GM06990 (cell line): Measurements from ENCODE around the gene PLXND1.

ENCODE experiments used
- DNase-seq: peaks from one replicate; pipeline ENCODE4 v3.0.0-alpha.2; 2011; ENCODE audit not compliant: insufficient read length; ENCODE audit errors: extremely low read depth
- H3K27me3 ChIP-seq: replicated peaks from 2 replicates; pipeline ENCODE4 v1.6.0; 2011; ENCODE audit warnings: low read length; ENCODE audit not compliant: control insufficient read depth, insufficient read depth
- H3K36me3 ChIP-seq: 2 replicates; pipeline ENCODE4 v1.5.1; 2011; ENCODE audit warnings: low read length; ENCODE audit not compliant: control insufficient read depth, insufficient read depth
- H3K4me3 ChIP-seq: replicated peaks from 2 replicates; pipeline ENCODE4 v1.5.1; 2011; ENCODE audit warnings: low read depth, mild to moderate bottlenecking, control low read depth, low read length
- CTCF ChIP-seq: IDR thresholded peaks from 2 replicates; pipeline ENCODE4 v1.5.1; 2011; ENCODE audit warnings: low read length, control low read depth, mild to moderate bottlenecking, inconsistent platforms; ENCODE audit not compliant: insufficient read depth, poor library complexity, severe bottlenecking

PLXND1 gene

DNA sequence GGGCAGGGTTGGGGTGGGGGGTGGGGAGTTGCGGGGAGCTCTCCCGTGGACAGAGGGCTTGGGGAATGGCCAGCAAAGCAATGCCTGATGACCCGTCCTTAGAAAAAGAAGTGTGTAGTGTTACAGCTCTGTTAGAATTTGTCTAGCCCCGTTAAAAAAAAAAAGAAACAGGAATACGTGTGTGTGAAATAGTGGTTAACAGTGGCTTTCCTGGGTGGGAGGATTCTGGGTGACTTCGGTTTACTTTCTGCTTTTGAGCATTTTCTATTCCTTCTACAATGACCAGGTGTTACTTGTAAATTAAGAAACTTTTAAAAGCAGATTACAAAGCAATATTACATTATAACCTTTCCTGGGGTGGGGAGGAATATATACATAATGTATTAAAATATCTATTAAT is 38.5 kb downstream of the PLXND1 start:
- H3K36me3 ChIP-seq, result no peaks in the 10 kb centered on the region
- no peak for TF ChIP-seq CTCF

DNA sequence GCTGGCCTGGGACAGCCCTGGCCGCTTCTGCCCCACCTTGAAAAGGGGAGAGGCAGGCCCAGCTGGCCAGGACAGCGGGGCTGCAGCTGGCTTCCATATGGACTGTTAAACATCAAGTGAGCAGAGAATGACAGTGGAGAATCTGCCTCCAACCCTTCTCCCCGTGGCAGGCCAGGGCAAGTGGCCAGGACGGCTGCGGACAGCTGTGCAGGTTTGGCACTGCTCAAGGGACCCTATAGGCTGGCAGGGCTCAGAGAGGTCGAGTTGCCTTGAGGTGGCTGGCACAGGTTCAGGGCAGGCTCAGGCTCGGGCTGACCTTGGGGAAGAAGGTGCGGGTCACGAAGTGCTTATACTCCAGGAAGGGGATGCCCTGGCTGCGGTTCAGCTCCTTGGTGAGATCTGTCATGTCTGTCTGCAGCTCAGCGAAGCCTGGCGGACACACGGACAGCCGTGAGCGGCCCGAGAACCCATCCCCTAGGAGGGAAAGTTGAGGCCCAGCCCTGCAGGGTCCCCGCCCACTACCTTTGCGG is 39.2 kb downstream of the PLXND1 start:
- Histone ChIP-seq H3K36me3 (no peaks in the 10 kb centered on the region), H3K4me3 (no peak overlapping the region), H3K27me3 (no peaks in the 10 kb centered on the region)
- TF ChIP-seq CTCF, result no peak
- no peak for DNase-seq

More for the DNA sequence above, 38.5 kb downstream of the PLXND1 start:
- Histone ChIP-seq H3K27me3 (no peaks in the 10 kb centered on the region), H3K4me3 (no peak overlapping the region)
- DNase-seq, result no peak

DNA sequence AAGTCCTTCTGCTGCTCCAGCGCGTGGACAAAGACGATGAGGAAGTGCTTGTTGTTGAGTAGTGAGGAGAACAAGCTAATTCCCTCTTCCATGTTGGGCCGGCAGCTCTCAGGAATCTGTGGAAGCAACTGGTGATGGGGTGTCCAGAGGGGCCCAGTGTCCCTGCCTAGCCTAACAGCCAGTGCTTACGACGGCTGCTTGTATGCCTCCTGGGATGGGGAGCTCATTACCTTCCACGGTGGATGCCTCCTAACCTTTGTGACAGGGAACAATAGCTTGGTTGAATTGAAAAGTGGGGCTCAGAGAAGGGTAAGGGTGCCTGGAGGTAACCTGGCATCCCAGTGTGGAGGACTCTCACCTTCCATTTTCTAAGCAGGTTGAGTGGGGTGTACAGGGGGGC is 40.6 kb downstream of the PLXND1 start:
- no peak for DNase-seq
- no peaks in the 10 kb centered on the region for H3K36me3 ChIP-seq
- H3K4me3 ChIP-seq, result no peak overlapping the region
- no peaks in the 10 kb centered on the region for H3K27me3 ChIP-seq
- no peak for TF ChIP-seq CTCF

GRCh38 chr3:129564981-129565644 is 41.4 kb downstream of the PLXND1 start:
- Histone ChIP-seq H3K27me3 (no peaks in the 10 kb centered on the region), H3K4me3 (no peak overlapping the region), H3K36me3 (no peaks in the 10 kb centered on the region)
- no peak for TF ChIP-seq CTCF
- no peak for DNase-seq

DNA sequence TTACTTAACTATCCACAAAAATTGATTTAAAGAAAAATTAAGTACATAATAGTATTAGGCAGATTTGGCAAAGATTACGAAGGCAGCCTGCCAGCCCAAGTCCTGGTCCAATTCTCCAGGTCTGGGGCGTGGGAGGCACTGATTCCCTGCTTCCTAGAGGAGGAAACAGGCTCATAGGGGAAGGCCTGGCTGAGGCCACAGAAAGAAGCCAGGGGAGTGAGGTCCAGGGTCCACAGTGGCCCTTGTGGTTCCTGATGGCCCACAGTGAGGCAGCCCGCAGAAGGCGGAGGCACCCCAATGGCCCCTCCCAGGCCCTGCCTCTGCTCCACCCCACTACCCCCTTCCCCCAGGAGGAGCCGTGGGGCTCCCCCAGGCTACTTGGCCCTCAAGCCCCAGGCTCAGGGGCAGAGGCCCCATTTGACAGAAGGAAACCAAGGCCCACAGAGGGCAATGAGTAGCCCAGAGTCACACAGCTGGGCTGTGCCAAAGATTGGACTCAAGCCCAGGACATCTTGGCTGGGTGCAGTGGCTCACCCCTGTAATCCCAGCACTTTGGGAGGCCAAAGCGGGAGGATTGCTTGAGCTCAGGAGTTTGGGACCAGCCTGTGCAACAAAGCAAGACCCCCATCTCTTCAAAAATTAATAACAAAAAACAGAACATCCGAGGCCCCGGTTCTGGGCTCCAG is 42.5 kb downstream of the PLXND1 start:
- no peak for TF ChIP-seq CTCF
- no peaks in the 10 kb centered on the region for H3K27me3 ChIP-seq
- DNase-seq, result no peak
- no peak overlapping the region for H3K4me3 ChIP-seq
- H3K36me3 ChIP-seq, result no peaks in the 10 kb centered on the region
